Measurements from ENCODE around the gene DNAJB2. TPM values are rescaled to one million over a fixed set of nuclear protein-coding genes. Genes with fewer than 3 reads are reported as not detected.

DNAJB2 gene
- total and polyA plus RNA-seq, 4 donors: 7.4 to 71.8 (median 27.0) TPM

GRCh38 chr2:219249203-219249980 lies 29.8 kb upstream of the DNAJB2 start:
- Histone ChIP-seq H3K9ac (ENCODE audit: low read depth in 1 of 2, low read length in 2 of 2) (peak overlapping the region; percentile 13 to 51), H3K27me3 (ENCODE audit: control insufficient read depth in 4 of 4, insufficient read depth in 4 of 4, low read length in 3 of 4) (no peaks in the 10 kb centered on the region), H3K36me3 (ENCODE audit: control insufficient read depth in 4 of 4, insufficient read depth in 3 of 4, low read depth in 1 of 4, low read length in 3 of 4) (peaks cover 0 to 3% (median 0%) of the 10 kb centered on the region in 4 donors), H3K4me1 (ENCODE audit: control insufficient read depth in 4 of 4, insufficient read depth in 4 of 4, low read length in 3 of 4) (peaks cover 20 to 77% (median 61%) of the 10 kb centered on the region in 4 donors), H3K9me3 (ENCODE audit: control insufficient read depth in 4 of 4, low read length in 3 of 4) (no peaks in the 10 kb centered on the region), H3K4me3 (ENCODE audit: low read depth in 1 of 3, low read length in 3 of 3) (no peak overlapping the region), H3K27ac (ENCODE audit: low read depth in 1 of 2, low read length in 2 of 2) (peak overlapping the region; percentile 73 to 96)
- TF ChIP-seq JUND (IDR thresholded peaks at IDR 0.05): peak in 1 of 2 donors; percentile 37
- no peak for TF ChIP-seq EGR1 (IDR thresholded peaks at IDR 0.05; ENCODE audit: low read depth in 2 of 2)
- TF ChIP-seq, protein P1, sequence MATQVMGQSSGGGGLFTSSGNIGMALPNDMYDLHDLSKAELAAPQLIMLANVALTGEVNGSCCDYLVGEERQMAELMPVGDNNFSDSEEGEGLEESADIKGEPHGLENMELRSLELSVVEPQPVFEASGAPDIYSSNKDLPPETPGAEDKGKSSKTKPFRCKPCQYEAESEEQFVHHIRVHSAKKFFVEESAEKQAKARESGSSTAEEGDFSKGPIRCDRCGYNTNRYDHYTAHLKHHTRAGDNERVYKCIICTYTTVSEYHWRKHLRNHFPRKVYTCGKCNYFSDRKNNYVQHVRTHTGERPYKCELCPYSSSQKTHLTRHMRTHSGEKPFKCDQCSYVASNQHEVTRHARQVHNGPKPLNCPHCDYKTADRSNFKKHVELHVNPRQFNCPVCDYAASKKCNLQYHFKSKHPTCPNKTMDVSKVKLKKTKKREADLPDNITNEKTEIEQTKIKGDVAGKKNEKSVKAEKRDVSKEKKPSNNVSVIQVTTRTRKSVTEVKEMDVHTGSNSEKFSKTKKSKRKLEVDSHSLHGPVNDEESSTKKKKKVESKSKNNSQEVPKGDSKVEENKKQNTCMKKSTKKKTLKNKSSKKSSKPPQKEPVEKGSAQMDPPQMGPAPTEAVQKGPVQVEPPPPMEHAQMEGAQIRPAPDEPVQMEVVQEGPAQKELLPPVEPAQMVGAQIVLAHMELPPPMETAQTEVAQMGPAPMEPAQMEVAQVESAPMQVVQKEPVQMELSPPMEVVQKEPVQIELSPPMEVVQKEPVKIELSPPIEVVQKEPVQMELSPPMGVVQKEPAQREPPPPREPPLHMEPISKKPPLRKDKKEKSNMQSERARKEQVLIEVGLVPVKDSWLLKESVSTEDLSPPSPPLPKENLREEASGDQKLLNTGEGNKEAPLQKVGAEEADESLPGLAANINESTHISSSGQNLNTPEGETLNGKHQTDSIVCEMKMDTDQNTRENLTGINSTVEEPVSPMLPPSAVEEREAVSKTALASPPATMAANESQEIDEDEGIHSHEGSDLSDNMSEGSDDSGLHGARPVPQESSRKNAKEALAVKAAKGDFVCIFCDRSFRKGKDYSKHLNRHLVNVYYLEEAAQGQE (IDR thresholded peaks at IDR 0.05): peak; percentile 73
- TF ChIP-seq NR2F2 (IDR thresholded peaks at IDR 0.05): no peak
- TF ChIP-seq GABPA (IDR thresholded peaks at IDR 0.05 in 1 of 2, conservative IDR thresholded peaks at IDR 0.05 in 1 of 2): peak; percentile 38 to 74
- TF ChIP-seq YY1 (IDR thresholded peaks at IDR 0.05): peak; percentile 44
- TF ChIP-seq FOXA2 (IDR thresholded peaks at IDR 0.05): peak; percentile 99
- TF ChIP-seq SP1 (IDR thresholded peaks at IDR 0.05): peak; percentile 93
- peak in 1 of 2 donors; percentile 43 for TF ChIP-seq HNF4A (conservative IDR thresholded peaks at IDR 0.05)
- TF ChIP-seq, protein P2, sequence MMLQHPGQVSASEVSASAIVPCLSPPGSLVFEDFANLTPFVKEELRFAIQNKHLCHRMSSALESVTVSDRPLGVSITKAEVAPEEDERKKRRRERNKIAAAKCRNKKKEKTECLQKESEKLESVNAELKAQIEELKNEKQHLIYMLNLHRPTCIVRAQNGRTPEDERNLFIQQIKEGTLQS (IDR thresholded peaks at IDR 0.05): no peak
- TF ChIP-seq ZBTB33 (IDR thresholded peaks at IDR 0.05): no peak
- TF ChIP-seq MAX (IDR thresholded peaks at IDR 0.05): peak; percentile 32
- TF ChIP-seq HNF4G (IDR thresholded peaks at IDR 0.05): no peak
- peak; percentile 97 for TF ChIP-seq FOXA1 (IDR thresholded peaks at IDR 0.05)
- TF ChIP-seq RXRA (IDR thresholded peaks at IDR 0.05): peak; percentile 3 to 21
- peak; percentile 79 for TF ChIP-seq TAF1 (conservative IDR thresholded peaks at IDR 0.05)
- TF ChIP-seq, protein P3, sequence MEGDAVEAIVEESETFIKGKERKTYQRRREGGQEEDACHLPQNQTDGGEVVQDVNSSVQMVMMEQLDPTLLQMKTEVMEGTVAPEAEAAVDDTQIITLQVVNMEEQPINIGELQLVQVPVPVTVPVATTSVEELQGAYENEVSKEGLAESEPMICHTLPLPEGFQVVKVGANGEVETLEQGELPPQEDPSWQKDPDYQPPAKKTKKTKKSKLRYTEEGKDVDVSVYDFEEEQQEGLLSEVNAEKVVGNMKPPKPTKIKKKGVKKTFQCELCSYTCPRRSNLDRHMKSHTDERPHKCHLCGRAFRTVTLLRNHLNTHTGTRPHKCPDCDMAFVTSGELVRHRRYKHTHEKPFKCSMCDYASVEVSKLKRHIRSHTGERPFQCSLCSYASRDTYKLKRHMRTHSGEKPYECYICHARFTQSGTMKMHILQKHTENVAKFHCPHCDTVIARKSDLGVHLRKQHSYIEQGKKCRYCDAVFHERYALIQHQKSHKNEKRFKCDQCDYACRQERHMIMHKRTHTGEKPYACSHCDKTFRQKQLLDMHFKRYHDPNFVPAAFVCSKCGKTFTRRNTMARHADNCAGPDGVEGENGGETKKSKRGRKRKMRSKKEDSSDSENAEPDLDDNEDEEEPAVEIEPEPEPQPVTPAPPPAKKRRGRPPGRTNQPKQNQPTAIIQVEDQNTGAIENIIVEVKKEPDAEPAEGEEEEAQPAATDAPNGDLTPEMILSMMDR (IDR thresholded peaks at IDR 0.05; ENCODE audit: low read depth, low read length, missing input control): no peak
- peak; percentile 17 to 47 for TF ChIP-seq RAD21 (IDR thresholded peaks at IDR 0.05)
- WGBS: 4% methylated on average over 7 of the region's 7 CpGs
- peak; percentile 74 for DNase-seq (ENCODE audit: low spot score)
